GM23338 (cell line): ENCODE data around the gene CLDN22. TPM values are rescaled to one million over a fixed set of nuclear protein-coding genes. Genes with fewer than 3 reads are reported as not detected.

Source experiments
- ATAC-seq: fragments of 200-7000 bp; cut with Tn5 transposase; 3 replicates; pipeline ENCODE4 v1.9.1; 2020
- DNase-seq: peaks from one replicate; pipeline ENCODE4 v3.0.0-alpha.2; 2015; ENCODE audit warnings: low spot score
- H2AFZ ChIP-seq: fragments of 200-600 bp; sonication (generic); 2 replicates; pipeline ENCODE4 v1.8.0; 2016; ENCODE audit warnings: antibody characterized with exemption, mild to moderate bottlenecking, moderate library complexity
- H3F3A ChIP-seq: fragments of 200-600 bp; sonication (generic); replicated peaks from 2 replicates; pipeline ENCODE4 v1.8.0; 2017; ENCODE audit warnings: antibody characterized with exemption, mixed run types, low read depth
- H3K27ac ChIP-seq: fragments of 200-600 bp; sonication (generic); 2 replicates; pipeline ENCODE4 v1.6.1; 2016; ENCODE audit warnings: low read depth
- H3K27me3 ChIP-seq: fragments of 200-600 bp; sonication (generic); 2 replicates; pipeline ENCODE4 v1.8.0; 2016; ENCODE audit warnings: mild to moderate bottlenecking, mixed run types, moderate library complexity; ENCODE audit not compliant: insufficient read depth
- H3K36me3 ChIP-seq: fragments of 200-600 bp; sonication (generic); 2 replicates; pipeline ENCODE4 v1.8.0; 2016; ENCODE audit warnings: mild to moderate bottlenecking; ENCODE audit not compliant: insufficient read depth
- H3K4me1 ChIP-seq: fragments of 200-600 bp; sonication (generic); 2 replicates; pipeline ENCODE4 v1.8.0; 2016; ENCODE audit warnings: mild to moderate bottlenecking, moderate library complexity; ENCODE audit not compliant: insufficient read depth
- H3K4me2 ChIP-seq: fragments of 200-600 bp; sonication (generic); 2 replicates; pipeline ENCODE4 v1.7.1; 2017; ENCODE audit warnings: mixed run types
- H3K4me3 ChIP-seq: fragments of 200-600 bp; sonication (generic); 2 replicates; pipeline ENCODE4 v1.6.1; 2016; ENCODE audit warnings: mixed run types
- H3K79me2 ChIP-seq: fragments of 200-600 bp; sonication (generic); replicated peaks from 2 replicates; pipeline ENCODE4 v1.8.0; 2017; ENCODE audit warnings: mild to moderate bottlenecking; ENCODE audit not compliant: insufficient read depth
- H3K9me2 ChIP-seq: fragments of 200-600 bp; sonication (generic); 2 replicates; pipeline ENCODE4 v1.8.0; 2017; ENCODE audit not compliant: insufficient read depth
- H4K20me1 ChIP-seq: fragments of 200-600 bp; sonication (generic); replicated peaks from 2 replicates; pipeline ENCODE4 v1.8.0; 2017; ENCODE audit warnings: mild to moderate bottlenecking; ENCODE audit not compliant: insufficient read depth
- H3K27ac Mint-ChIP-seq: 2 replicates; pipeline ENCODE4 v1.8.0; 2020; ENCODE audit warnings: inconsistent platforms, mild to moderate bottlenecking, moderate library complexity, mixed read lengths
- H3K27me3 Mint-ChIP-seq: 3 replicates; pipeline ENCODE4 v1.8.0; 2022; ENCODE audit warnings: low read depth, mild to moderate bottlenecking, moderate library complexity, mixed read lengths, inconsistent platforms; ENCODE audit not compliant: insufficient read depth, poor library complexity
- H3K36me3 Mint-ChIP-seq: 3 replicates; pipeline ENCODE4 v1.8.0; 2021; ENCODE audit warnings: low read depth, mild to moderate bottlenecking, inconsistent platforms, moderate library complexity, mixed read lengths
- H3K4me1 Mint-ChIP-seq: 3 replicates; pipeline ENCODE4 v1.8.0; 2020; ENCODE audit warnings: mild to moderate bottlenecking, inconsistent platforms, mixed read lengths
- H3K4me3 Mint-ChIP-seq: 3 replicates; pipeline ENCODE4 v1.8.0; 2021; ENCODE audit warnings: moderate library complexity, mild to moderate bottlenecking, inconsistent platforms, mixed read lengths
- H3K9me3 Mint-ChIP-seq: 3 replicates; pipeline ENCODE4 v1.8.0; 2020; ENCODE audit warnings: moderate library complexity, mild to moderate bottlenecking, inconsistent platforms, mixed read lengths
- ETS1 ChIP-seq: IDR thresholded peaks from 2 replicates; pipeline ENCODE4 v1.6.1; 2016; ENCODE audit warnings: antibody characterized with exemption
- EZH2 ChIP-seq: fragments of 200-600 bp; sonication (generic); IDR thresholded peaks from one replicate; pipeline ENCODE4 v1.8.0; 2017; ENCODE audit warnings: antibody characterized with exemption, mild to moderate bottlenecking, low read depth; ENCODE audit not compliant: unreplicated experiment
- JUNB ChIP-seq: IDR thresholded peaks from one replicate; pipeline ENCODE4 v1.6.1; 2016; ENCODE audit warnings: antibody characterized with exemption; ENCODE audit not compliant: unreplicated experiment
- NANOG ChIP-seq: IDR thresholded peaks from 2 replicates; pipeline ENCODE4 v1.6.1; 2016; ENCODE audit warnings: antibody characterized with exemption, borderline replicate concordance
- POLR2AphosphoS5 ChIP-seq: IDR thresholded peaks from 2 replicates; pipeline ENCODE4 v1.6.1; 2016; ENCODE audit warnings: antibody characterized with exemption, low read depth
- REST ChIP-seq: IDR thresholded peaks from one replicate; pipeline ENCODE4 v1.6.1; 2018; ENCODE audit warnings: antibody characterized with exemption; ENCODE audit not compliant: unreplicated experiment
- ZNF114 ChIP-seq: fragments of 250-450 bp; sonication (Bioruptor Pico); IDR thresholded peaks from 2 replicates; pipeline ENCODE4 v1.5.0; 2020; ENCODE audit warnings: mild to moderate bottlenecking, moderate library complexity
- polyA plus RNA-seq: library from polyadenylated mRNA; unstranded; fragments of >200 nt; fragmentation: Nextera tagmentation; extraction: Ambion mirVana; gene quantifications from 2 replicates; pipeline ENCODE4 v1.2.1, GENCODE V29; 2016
- total RNA-seq: library from RNA; depleted of rRNA; stranded (reverse); fragments of >200 nt; shearing (Covaris generic); gene quantifications from 2 replicates; pipeline ENCODE4 v1.2.3, GENCODE V29; 2014
- TF ChIP-seq, protein P1 (sequence below): fragments of 250-450 bp; sonication (Bioruptor Pico); IDR thresholded peaks from 2 replicates; pipeline ENCODE4 v1.5.0; 2020; ENCODE audit warnings: mild to moderate bottlenecking, moderate library complexity
- TF ChIP-seq, protein P2 (sequence below), 2 experiments: fragments of 200-600 bp in 1 of 2; sonication (generic) in 1 of 2; conservative IDR thresholded peaks; 2 replicates each; pipeline versions ENCODE4 v1.5.1 to v1.6.1; 2016 to 2017; ENCODE audit warnings: antibody characterized with exemption in 2 of 2, low read depth in 2 of 2, mild to moderate bottlenecking in 2 of 2, moderate library complexity in 1 of 2

CLDN22 gene
- total and polyA plus RNA-seq, 2 experiments from 2014 or later: not detected

DNA sequence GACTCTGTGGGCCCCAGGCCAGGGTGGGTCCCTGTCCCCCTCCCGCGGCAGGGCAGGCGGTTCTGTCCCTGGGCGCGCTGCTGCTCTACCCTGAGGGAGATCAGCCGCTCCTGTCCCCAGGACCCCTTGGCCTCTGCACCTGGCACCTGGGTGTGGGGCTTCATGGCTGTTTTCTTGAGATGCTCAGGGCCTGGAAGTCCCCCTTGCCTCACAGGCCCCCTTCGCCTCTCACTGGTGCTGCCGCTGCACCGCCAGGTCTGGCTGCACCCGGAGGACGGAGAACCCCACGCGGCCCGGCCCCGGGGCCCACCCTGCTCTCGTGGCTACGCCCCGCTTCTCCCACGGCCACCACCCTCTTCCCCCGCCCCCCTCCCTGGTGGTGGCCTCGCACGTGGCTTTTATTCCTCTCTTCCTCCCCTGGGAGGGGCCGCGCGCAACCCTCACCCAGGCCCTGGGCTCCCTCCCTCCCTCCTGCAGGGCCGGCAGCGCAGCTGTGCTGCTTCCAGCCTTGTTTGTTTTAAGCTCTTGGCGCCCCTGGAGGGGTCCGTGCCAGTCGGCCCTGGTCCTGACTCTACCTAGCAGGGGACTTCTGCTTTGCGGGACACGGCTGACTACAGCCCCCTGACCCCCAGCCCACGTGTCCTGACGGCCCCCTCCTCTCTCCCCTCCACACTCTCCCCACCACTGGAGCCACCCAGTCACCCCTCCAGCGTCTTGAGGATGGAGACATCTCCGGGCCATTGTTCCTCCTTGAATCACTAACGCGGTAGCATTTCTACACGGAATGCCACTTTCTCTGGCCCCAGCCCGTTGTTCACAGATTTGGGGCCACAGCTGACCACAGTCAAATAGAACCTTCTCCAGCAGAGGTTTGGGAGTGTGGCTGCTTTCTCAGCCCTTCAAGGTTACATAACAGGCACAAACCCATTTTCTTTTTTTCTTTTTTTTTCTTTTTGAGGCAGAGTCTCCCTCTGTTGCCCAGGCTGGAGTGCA lies 22.8 kb upstream of the CLDN22 start (continued):
- TF ChIP-seq, protein P1, sequence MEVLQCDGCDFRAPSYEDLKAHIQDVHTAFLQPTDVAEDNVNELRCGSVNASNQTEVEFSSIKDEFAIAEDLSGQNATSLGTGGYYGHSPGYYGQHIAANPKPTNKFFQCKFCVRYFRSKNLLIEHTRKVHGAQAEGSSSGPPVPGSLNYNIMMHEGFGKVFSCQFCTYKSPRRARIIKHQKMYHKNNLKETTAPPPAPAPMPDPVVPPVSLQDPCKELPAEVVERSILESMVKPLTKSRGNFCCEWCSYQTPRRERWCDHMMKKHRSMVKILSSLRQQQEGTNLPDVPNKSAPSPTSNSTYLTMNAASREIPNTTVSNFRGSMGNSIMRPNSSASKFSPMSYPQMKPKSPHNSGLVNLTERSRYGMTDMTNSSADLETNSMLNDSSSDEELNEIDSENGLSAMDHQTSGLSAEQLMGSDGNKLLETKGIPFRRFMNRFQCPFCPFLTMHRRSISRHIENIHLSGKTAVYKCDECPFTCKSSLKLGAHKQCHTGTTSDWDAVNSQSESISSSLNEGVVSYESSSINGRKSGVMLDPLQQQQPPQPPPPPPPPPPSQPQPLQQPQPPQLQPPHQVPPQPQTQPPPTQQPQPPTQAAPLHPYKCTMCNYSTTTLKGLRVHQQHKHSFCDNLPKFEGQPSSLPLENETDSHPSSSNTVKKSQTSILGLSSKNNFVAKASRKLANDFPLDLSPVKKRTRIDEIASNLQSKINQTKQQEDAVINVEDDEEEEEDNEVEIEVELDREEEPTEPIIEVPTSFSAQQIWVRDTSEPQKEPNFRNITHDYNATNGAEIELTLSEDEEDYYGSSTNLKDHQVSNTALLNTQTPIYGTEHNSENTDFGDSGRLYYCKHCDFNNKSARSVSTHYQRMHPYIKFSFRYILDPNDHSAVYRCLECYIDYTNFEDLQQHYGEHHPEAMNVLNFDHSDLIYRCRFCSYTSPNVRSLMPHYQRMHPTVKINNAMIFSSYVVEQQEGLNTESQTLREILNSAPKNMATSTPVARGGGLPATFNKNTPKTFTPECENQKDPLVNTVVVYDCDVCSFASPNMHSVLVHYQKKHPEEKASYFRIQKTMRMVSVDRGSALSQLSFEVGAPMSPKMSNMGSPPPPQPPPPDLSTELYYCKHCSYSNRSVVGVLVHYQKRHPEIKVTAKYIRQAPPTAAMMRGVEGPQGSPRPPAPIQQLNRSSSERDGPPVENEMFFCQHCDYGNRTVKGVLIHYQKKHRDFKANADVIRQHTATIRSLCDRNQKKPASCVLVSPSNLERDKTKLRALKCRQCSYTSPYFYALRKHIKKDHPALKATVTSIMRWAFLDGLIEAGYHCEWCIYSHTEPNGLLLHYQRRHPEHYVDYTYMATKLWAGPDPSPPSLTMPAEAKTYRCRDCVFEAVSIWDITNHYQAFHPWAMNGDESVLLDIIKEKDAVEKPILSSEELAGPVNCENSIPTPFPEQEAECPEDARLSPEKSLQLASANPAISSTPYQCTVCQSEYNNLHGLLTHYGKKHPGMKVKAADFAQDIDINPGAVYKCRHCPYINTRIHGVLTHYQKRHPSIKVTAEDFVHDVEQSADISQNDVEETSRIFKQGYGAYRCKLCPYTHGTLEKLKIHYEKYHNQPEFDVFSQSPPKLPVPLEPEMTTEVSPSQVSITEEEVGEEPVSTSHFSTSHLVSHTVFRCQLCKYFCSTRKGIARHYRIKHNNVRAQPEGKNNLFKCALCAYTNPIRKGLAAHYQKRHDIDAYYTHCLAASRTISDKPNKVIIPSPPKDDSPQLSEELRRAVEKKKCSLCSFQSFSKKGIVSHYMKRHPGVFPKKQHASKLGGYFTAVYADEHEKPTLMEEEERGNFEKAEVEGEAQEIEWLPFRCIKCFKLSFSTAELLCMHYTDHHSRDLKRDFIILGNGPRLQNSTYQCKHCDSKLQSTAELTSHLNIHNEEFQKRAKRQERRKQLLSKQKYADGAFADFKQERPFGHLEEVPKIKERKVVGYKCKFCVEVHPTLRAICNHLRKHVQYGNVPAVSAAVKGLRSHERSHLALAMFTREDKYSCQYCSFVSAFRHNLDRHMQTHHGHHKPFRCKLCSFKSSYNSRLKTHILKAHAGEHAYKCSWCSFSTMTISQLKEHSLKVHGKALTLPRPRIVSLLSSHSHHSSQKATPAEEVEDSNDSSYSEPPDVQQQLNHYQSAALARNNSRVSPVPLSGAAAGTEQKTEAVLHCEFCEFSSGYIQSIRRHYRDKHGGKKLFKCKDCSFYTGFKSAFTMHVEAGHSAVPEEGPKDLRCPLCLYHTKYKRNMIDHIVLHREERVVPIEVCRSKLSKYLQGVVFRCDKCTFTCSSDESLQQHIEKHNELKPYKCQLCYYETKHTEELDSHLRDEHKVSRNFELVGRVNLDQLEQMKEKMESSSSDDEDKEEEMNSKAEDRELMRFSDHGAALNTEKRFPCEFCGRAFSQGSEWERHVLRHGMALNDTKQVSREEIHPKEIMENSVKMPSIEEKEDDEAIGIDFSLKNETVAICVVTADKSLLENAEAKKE (CRISPR knock-in tag): no peak
- no peak for TF ChIP-seq NANOG
- no peak for TF ChIP-seq EZH2
- TF ChIP-seq ZNF114 (CRISPR knock-in tag): no peak

- no peaks in the 10 kb centered on the region for H4K20me1 ChIP-seq
- no peak overlapping the region for H3K27ac ChIP-seq
- no peak overlapping the region for H3K27ac Mint-ChIP-seq
- no peak for ATAC-seq
- H3K36me3 ChIP-seq: no peaks in the 10 kb centered on the region
- H3K4me3 ChIP-seq: no peak overlapping the region
- no peaks in the 10 kb centered on the region for H3K36me3 Mint-ChIP-seq
- H3K9me2 ChIP-seq: no peaks in the 10 kb centered on the region
- no peaks in the 10 kb centered on the region for H3F3A ChIP-seq
- H3K4me1 ChIP-seq: no peaks in the 10 kb centered on the region
- H3K4me3 Mint-ChIP-seq: no peak overlapping the region
- H3K9me3 Mint-ChIP-seq: peaks cover 3% of the 10 kb centered on the region; the same call in 1 of the 3 replicates
- H3K27me3 ChIP-seq: no peaks in the 10 kb centered on the region
- no peaks in the 10 kb centered on the region for H3K27me3 Mint-ChIP-seq
- no peak overlapping the region for H3K4me2 ChIP-seq
- H3K79me2 ChIP-seq: no peaks in the 10 kb centered on the region
- H3K4me1 Mint-ChIP-seq: peaks cover 6% of the 10 kb centered on the region; the same call in 2 of the 3 replicates
- no peak for DNase-seq
- no peak overlapping the region for H2AFZ ChIP-seq
- no peak for TF ChIP-seq ETS1
- TF ChIP-seq, protein P2, sequence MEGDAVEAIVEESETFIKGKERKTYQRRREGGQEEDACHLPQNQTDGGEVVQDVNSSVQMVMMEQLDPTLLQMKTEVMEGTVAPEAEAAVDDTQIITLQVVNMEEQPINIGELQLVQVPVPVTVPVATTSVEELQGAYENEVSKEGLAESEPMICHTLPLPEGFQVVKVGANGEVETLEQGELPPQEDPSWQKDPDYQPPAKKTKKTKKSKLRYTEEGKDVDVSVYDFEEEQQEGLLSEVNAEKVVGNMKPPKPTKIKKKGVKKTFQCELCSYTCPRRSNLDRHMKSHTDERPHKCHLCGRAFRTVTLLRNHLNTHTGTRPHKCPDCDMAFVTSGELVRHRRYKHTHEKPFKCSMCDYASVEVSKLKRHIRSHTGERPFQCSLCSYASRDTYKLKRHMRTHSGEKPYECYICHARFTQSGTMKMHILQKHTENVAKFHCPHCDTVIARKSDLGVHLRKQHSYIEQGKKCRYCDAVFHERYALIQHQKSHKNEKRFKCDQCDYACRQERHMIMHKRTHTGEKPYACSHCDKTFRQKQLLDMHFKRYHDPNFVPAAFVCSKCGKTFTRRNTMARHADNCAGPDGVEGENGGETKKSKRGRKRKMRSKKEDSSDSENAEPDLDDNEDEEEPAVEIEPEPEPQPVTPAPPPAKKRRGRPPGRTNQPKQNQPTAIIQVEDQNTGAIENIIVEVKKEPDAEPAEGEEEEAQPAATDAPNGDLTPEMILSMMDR (conservative IDR thresholded peaks at IDR 0.05; ENCODE audit: low read depth in 2 of 2): no peak
- no peak for TF ChIP-seq JUNB
- TF ChIP-seq REST: no peak
- TF ChIP-seq ZNF114 (CRISPR knock-in tag): no peak
- TF ChIP-seq POLR2AphosphoS5: no peak
- TF ChIP-seq NANOG: no peak
Measured at GRCh38 chr4:183337833-183338232, 17.8 kb upstream of the CLDN22 start.
